ENCODE measurements around the gene COL20A1. TPM values are rescaled to one million over a fixed set of nuclear protein-coding genes. Genes with fewer than 3 reads are reported as not detected.

COL20A1 gene
- total RNA-seq, 1 experiment from 2014 or later: 2.3 TPM

DNA sequence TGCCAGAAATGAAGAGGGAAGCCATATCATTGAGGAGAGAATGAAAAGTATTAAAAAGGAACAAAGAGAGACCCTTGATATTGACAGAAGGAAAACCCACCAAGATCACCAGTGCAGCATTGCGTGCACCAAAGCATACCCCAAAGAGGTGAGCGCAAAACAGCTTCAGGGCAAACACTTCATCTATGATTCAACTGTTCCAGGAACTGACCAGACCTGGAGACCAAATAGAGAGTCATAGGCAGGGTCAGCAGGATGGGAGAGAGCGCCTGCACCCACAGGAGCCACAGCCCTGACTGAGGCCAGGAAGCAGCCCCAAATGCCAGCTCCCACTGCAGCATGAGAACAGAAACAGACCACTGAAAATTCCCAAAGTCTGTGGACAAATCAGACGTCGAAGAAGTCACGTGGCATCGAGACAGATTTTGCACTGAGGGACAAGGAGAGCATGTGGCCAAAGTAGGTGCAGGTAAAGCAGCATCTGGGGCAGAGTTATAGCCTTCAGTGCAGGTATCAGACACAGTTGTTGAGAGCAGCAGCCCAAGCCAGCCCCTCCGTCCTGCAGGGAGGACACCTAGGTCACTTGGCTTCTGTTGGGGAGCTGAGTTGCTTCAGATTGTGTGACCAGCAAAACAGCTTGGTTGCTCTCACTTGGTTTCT, 38.9 kb downstream of the COL20A1 start:
- no peak overlapping the region for H4K91ac ChIP-seq (ENCODE audit: insufficient read length, low read depth, low read length)
- H4K5ac ChIP-seq (ENCODE audit: insufficient read length, low read depth, low read length): no peak overlapping the region
- no peak overlapping the region for H3K14ac ChIP-seq (ENCODE audit: insufficient read depth, low read length)
- H2BK15ac ChIP-seq (ENCODE audit: low read depth, low read length): no peak overlapping the region
- no peak overlapping the region for H2BK120ac ChIP-seq (ENCODE audit: low read depth, low read length, poor library complexity, severe bottlenecking)
- H3K9ac ChIP-seq (ENCODE audit: extremely low read depth, insufficient read length, low read length): no peak overlapping the region
- no peak overlapping the region for H3K27ac ChIP-seq (ENCODE audit: insufficient read length, low read depth, low read length)
- no peak overlapping the region for H3K4me2 ChIP-seq (ENCODE audit: insufficient read depth, insufficient read length, low read length)
- no peak for DNase-seq
- H3K27me3 ChIP-seq (ENCODE audit: insufficient read depth, low read length): no peaks in the 10 kb centered on the region
- peaks cover 6 to 19% of the 10 kb centered on the region in 2 experiments for H3K9me3 Mint-ChIP-seq
- H2BK20ac ChIP-seq (ENCODE audit: low read depth, low read length, poor library complexity, severe bottlenecking): no peak overlapping the region
- no peak overlapping the region for H2BK5ac ChIP-seq (ENCODE audit: insufficient read length, low read length)
- H4K8ac ChIP-seq (replicated peaks; ENCODE audit: insufficient read length, low read depth, low read length): no peak overlapping the region
- no peak overlapping the region for H2AFZ ChIP-seq (ENCODE audit: low read length)
- TF ChIP-seq, protein P1, sequence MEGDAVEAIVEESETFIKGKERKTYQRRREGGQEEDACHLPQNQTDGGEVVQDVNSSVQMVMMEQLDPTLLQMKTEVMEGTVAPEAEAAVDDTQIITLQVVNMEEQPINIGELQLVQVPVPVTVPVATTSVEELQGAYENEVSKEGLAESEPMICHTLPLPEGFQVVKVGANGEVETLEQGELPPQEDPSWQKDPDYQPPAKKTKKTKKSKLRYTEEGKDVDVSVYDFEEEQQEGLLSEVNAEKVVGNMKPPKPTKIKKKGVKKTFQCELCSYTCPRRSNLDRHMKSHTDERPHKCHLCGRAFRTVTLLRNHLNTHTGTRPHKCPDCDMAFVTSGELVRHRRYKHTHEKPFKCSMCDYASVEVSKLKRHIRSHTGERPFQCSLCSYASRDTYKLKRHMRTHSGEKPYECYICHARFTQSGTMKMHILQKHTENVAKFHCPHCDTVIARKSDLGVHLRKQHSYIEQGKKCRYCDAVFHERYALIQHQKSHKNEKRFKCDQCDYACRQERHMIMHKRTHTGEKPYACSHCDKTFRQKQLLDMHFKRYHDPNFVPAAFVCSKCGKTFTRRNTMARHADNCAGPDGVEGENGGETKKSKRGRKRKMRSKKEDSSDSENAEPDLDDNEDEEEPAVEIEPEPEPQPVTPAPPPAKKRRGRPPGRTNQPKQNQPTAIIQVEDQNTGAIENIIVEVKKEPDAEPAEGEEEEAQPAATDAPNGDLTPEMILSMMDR (conservative IDR thresholded peaks at IDR 0.05): no peak
- WGBS (ENCODE audit: extremely low coverage, insufficient read length, low lambda C conversion rate): no CpG with 5 or more reads among the region's 8 CpGs
- no peak overlapping the region; a peak in 1 of 7 replicates for H3K27ac Mint-ChIP-seq
- H3K4me1 Mint-ChIP-seq: peaks cover 0 to 9% of the 10 kb centered on the region in 2 experiments; a peak in 3 of 4 replicates
- H3K18ac ChIP-seq (ENCODE audit: insufficient read length, low read depth, low read length): no peak overlapping the region
- no peaks in the 10 kb centered on the region for H3K79me1 ChIP-seq (ENCODE audit: insufficient read depth, low read depth, low read length, poor library complexity, severe bottlenecking)
- H3T11ph ChIP-seq (ENCODE audit: low read length): no peak overlapping the region
- no peak overlapping the region for H3K23ac ChIP-seq (ENCODE audit: insufficient read length, low read depth, low read length)
- H2AK5ac ChIP-seq (ENCODE audit: insufficient read length, low read length): no peak overlapping the region
- no peak overlapping the region for H3K4ac ChIP-seq (ENCODE audit: low read depth, low read length)
- no peaks in the 10 kb centered on the region; the same call in 1 of the 2 replicates for H3K79me2 ChIP-seq (ENCODE audit: insufficient read depth, low read length)
- peaks cover 0 to 9% (median 8%) of the 10 kb centered on the region in 3 experiments; a peak in 5 of 7 replicates for H3K36me3 Mint-ChIP-seq (ENCODE audit: insufficient read depth in 1 of 3, low read depth in 3 of 3)
- no peak overlapping the region for H3K56ac ChIP-seq (ENCODE audit: insufficient read length, low read depth, low read length)
- no peaks in the 10 kb centered on the region for H3K9me3 ChIP-seq (ENCODE audit: control insufficient read depth, low read depth, low read length)
- H3K27me3 Mint-ChIP-seq (ENCODE audit: low read depth): peaks cover 27% of the 10 kb centered on the region
- H4K20me1 ChIP-seq (ENCODE audit: control insufficient read depth, insufficient read depth, insufficient read length): no peaks in the 10 kb centered on the region
- no peak overlapping the region for H2BK12ac ChIP-seq (ENCODE audit: insufficient read length, low read depth, low read length)
- no peaks in the 10 kb centered on the region for H3K4me1 ChIP-seq (ENCODE audit: insufficient read depth, low read length)
- H3K4me3 Mint-ChIP-seq: no peak overlapping the region
- no peaks in the 10 kb centered on the region for H3K23me2 ChIP-seq (ENCODE audit: insufficient read length, low read depth, low read length, poor library complexity, severe bottlenecking)

Data from H9 (cell line).